IPS-18a (cell line): ENCODE results near the gene TMEM126A.
"Not testable (repeated sequence)": the region's sequence is repeated elsewhere in the genome, so short reads cannot be mapped to it uniquely, and the experiment has no call there.

Experiments used
- H3K27ac ChIP-seq: one replicate; pipeline ENCODE4 v1.5.1; 2013; ENCODE audit warnings: low read length
- H3K27me3 ChIP-seq: one replicate; pipeline ENCODE4 v1.6.1; 2013; ENCODE audit warnings: mild to moderate bottlenecking, low read length; ENCODE audit not compliant: control insufficient read depth, insufficient read depth
- H3K36me3 ChIP-seq: one replicate; pipeline ENCODE4 v1.6.1; 2013; ENCODE audit warnings: low read depth, low read length; ENCODE audit not compliant: control insufficient read depth
- H3K4me1 ChIP-seq: one replicate; pipeline ENCODE4 v1.6.1; 2013; ENCODE audit warnings: low read depth, low read length; ENCODE audit not compliant: control insufficient read depth
- H3K4me3 ChIP-seq: one replicate; pipeline ENCODE4 v1.5.1; 2013; ENCODE audit warnings: low read length
- H3K9ac ChIP-seq: one replicate; pipeline ENCODE4 v1.6.1; 2013; ENCODE audit warnings: mild to moderate bottlenecking, low read length, moderate library complexity
- H3K9me3 ChIP-seq: one replicate; pipeline ENCODE4 v1.6.1; 2013; ENCODE audit warnings: low read depth, low read length; ENCODE audit not compliant: control insufficient read depth

The TMEM126A gene

DNA sequence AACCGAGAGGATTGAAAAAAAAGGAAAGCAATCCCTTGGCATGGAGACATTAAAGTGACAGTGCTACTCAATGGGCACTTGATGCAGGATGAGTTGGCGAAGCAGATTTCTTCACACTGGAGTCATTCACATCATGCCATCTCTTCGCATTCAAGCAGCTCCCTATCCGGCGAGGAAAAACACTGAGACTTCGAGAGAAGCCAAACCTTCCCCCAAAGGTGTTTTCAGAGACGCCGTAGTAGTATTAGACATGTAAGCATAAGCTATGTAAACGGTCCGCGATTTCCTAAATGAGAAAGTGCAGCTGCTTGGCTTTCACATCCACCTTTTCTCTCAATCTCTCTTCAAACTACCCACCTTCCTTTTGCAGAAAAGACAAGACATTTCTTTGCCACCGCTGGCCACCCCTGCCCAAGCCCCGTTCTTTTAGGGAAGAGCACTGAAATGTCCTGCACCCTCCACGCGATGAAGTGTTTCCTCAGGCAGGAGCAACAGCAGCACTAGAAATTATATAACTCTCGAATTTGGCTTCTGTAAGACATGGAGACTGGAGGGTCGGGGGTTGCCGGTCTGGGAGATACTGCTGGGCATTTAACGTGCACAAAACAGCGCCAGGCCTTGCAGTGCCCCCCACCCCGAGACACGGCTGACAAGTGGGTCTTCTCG is 20.3 kb upstream of the TMEM126A start, which contains the start of gene DLG2:
Gene DLG2 (minus strand): TSS at position 13 of the 666 bp plus-strand sequence.
- Histone ChIP-seq H3K27ac (peak within 1 kb of the TSS; percentile 9), H3K36me3 (peaks cover 16% of the 10 kb centered on the region)

DNA sequence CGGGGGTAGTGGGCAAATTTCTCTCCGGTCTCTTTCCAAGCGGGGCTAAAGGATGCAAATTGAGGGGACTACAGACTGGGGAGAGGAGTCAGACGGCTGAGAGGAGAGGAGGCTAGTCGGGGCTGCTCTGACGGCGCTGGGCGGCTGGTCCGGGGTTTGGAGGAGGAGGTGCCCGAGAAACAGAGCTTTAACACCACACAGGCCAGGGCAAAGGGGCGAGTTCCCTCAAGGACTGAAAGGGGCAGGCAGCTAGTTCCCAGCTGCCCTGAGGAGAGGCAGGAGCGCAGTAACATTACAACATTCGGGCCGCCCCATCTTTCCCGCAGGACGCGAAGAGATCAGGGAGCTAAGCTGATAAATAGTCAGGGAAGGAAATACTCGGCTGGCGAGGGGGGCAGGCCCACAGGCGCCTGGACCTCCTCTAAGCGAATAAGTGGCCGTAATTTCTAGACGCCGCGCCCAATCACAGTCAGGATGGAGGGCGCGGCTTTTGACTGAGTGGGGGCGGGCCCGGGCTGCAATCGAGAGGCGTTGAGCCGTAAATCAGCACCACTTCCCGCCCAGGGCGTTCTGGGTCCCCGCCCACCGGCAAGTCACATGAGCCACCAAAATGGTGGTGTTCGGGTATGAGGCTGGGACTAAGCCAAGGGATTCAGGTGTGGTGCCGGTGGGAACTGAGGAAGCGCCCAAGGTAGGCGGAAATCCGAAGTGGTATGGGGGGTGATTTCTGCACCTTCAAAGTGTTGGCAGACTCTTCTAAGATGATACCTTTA is 19.6 kb upstream of the TMEM126A start, which contains the start of gene TMEM126B:
Gene TMEM126B (plus strand): TSS at position 596 of the 773 bp plus-strand sequence. CDS start 15 bp downstream, at position 611.
- Histone ChIP-seq H3K9ac (peak within 1 kb of the TSS; percentile 91), H3K27me3 (no peaks in the 10 kb centered on the region), H3K36me3 (peaks cover 16% of the 10 kb centered on the region), H3K4me3 (peak within 1 kb of the TSS; percentile 93), H3K4me1 (peaks cover 18% of the 10 kb centered on the region), H3K27ac (peak within 1 kb of the TSS; percentile 80), H3K9me3 (no peaks in the 10 kb centered on the region)

More for the DNA sequence above, 20.3 kb upstream of the TMEM126A start, which contains the start of gene DLG2:
- Histone ChIP-seq H3K4me1 (peaks cover 18% of the 10 kb centered on the region), H3K9me3 (no peaks in the 10 kb centered on the region), H3K9ac (peak within 1 kb of the TSS; percentile 68), H3K27me3 (no peaks in the 10 kb centered on the region), H3K4me3 (peak within 1 kb of the TSS; percentile 93)

DNA sequence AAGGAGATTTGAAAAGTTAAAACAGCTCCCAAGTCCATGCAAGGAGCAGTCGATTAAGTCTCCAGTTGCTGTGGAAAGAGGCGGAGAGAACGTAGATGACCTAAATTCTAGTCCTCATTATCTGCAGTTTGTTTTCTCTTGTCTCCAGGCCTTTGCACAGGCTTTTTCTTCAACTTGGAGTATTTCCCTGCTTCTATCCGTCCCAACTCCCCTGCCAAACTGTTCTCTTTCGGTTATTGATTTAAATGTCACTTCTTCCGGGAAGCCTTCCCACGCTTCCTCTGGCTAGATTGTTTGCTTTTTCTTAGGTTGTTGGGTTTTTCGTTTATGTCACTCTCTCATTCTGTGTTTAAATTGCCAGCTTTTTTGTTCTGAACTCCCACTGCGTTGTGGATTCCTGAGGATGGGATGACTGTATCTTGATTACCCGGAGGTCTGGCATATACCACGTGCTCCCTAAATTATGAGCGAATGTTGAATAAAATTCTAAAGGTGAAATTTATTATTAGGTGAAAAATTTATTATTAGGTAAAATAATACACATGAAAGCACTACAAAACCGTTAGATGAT is 18.9 kb upstream of the TMEM126A start:
- H3K4me1 ChIP-seq, result peaks cover 18% of the 10 kb centered on the region
- peaks cover 17% of the 10 kb centered on the region for H3K36me3 ChIP-seq
- peak overlapping the region; percentile 91 for H3K9ac ChIP-seq
- H3K4me3 ChIP-seq, result peak overlapping the region; percentile 93
- H3K27ac ChIP-seq, result peak overlapping the region; percentile 80
- H3K9me3 ChIP-seq, result no peaks in the 10 kb centered on the region
- no peaks in the 10 kb centered on the region for H3K27me3 ChIP-seq

DNA sequence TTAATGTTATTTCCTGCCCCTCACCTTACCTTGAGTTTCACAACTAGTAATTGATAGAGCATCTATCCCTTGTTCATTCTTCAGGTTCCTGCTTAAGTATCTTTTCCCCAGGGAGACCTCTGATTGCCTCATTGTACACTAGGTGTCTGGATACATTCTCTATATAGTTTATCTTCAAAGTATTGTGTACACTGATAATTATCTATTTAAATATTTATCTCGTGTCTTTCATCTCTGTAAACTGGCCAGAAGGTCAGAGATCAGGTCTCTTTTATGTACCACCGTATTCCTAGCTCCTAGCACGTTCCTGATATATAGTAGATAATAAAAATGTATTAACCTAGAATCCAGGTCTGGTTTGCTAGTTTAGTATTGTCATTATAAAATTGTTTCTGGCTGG is 13.0 kb upstream of the TMEM126A start:
- no peak overlapping the region for H3K4me3 ChIP-seq
- no peak overlapping the region for H3K27ac ChIP-seq
- H3K9me3 ChIP-seq, result no peaks in the 10 kb centered on the region
- H3K27me3 ChIP-seq, result no peaks in the 10 kb centered on the region
- H3K4me1 ChIP-seq, result peaks cover 3% of the 10 kb centered on the region
- no peak overlapping the region for H3K9ac ChIP-seq
- H3K36me3 ChIP-seq, result peaks cover 44% of the 10 kb centered on the region

DNA sequence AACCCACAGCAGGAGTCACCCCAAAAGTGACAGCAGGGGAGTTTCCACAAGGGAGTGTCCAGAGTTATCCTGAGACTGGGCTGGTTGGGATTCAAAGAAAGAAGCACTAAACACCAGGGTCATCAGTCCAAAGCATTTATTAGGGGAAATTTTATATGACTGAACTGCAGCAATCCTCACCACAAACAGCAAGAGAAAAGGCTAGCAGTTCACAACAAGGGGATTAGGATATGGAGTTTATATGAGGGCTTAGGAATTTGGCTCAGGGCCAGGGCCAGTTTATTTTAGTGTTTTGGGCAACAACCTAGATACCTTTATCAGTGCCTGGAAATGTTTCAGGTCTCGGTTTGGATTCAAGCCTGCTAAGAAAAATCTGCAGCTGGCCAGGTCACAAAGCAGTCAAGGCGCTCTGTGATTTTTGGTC is 4.6 kb upstream of the TMEM126A start:
- no peak overlapping the region for H3K27ac ChIP-seq
- H3K27me3 ChIP-seq, result no peaks in the 10 kb centered on the region
- no peak overlapping the region for H3K9ac ChIP-seq
- no peak overlapping the region for H3K4me3 ChIP-seq
- H3K4me1 ChIP-seq, result no peaks in the 10 kb centered on the region
- no peaks in the 10 kb centered on the region for H3K9me3 ChIP-seq
- no peaks in the 10 kb centered on the region for H3K36me3 ChIP-seq

DNA sequence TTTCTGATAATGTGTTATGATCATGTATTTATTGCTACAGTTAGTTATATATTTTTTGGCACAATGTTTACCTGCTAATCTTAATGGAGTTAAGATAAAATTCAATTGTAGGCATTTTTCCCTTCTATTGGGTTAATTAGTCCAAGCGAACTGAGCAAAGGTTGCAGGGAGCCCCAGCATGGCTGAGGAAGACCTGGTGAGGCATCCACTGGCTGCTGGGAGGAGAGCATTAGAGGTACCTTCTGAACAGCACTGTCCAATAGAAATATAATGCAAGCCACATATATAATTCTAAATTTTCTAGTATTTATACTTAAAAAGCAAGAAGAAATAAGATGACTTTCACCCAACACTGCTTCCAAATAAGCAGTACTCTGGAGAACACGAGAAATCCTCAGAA is 689 bp upstream of the TMEM126A start:
- peaks cover 5% of the 10 kb centered on the region for H3K36me3 ChIP-seq

DNA sequence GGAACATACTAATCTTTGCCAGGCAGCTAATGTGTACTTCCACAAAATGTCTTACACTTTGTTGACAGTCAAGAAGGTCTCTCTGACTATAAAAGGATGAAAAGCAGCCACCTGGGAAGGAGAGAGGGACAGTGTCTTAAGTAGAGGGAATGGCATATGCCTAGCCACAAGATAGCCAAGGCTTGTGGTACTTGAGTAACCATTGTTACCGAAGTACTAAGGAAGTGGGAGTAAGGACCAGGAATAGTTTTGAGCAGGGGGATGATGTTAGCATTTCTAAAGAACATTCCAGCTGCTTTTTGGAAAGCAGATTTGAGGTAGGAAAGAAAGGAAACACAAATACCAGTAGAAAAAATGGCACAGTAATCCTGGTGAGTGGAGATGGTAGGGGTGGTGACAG is 3.4 kb downstream of the TMEM126A start:
- Histone ChIP-seq H3K4me3 (no peak overlapping the region), H3K27ac (no peak overlapping the region), H3K4me1 (peaks cover 6% of the 10 kb centered on the region), H3K27me3 (no peaks in the 10 kb centered on the region), H3K9me3 (no peaks in the 10 kb centered on the region), H3K9ac (no peak overlapping the region), H3K36me3 (peaks cover 17% of the 10 kb centered on the region)

More for the DNA sequence above, 689 bp upstream of the TMEM126A start:
- Histone ChIP-seq H3K27ac (peak overlapping the region; percentile 92), H3K27me3 (no peaks in the 10 kb centered on the region), H3K9ac (peak overlapping the region; percentile 85), H3K4me1 (peaks cover 6% of the 10 kb centered on the region), H3K4me3 (peak overlapping the region; percentile 95), H3K9me3 (no peaks in the 10 kb centered on the region)

DNA sequence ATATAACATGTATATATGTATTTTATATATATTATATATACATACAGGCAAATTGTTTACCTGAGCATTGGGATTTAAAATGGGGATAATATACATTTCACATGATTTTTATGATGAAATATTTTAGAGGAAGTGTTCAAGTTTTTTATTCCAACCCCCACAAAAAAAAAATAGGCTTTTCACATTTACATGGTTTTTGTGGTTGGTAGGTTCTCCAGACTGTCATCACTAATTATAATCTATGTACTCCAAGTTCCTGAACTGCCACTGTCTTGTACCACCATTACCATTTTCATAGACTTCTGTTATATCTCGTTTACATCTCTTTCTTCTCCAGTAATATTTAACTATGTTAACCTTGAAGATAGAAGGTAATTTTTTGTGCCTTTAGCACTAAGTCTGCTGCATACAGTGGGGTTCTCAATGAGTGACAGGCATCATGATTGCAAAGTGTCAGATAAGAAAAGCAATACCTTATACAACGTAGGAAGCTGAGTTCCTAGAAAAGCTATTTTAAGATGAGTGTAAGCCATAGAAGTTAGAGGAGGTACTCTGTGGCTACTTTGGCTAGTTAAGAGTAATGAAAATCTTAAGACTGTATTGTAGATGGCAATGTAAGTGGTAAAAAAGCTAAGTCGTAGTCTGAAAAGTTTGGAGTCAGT is 5.2 kb downstream of the TMEM126A start:
- Histone ChIP-seq H3K36me3 (peaks cover 35% of the 10 kb centered on the region), H3K4me3 (no peak overlapping the region), H3K9me3 (no peaks in the 10 kb centered on the region), H3K27ac (no peak overlapping the region), H3K9ac (no peak overlapping the region), H3K27me3 (no peaks in the 10 kb centered on the region), H3K4me1 (peaks cover 6% of the 10 kb centered on the region)

DNA sequence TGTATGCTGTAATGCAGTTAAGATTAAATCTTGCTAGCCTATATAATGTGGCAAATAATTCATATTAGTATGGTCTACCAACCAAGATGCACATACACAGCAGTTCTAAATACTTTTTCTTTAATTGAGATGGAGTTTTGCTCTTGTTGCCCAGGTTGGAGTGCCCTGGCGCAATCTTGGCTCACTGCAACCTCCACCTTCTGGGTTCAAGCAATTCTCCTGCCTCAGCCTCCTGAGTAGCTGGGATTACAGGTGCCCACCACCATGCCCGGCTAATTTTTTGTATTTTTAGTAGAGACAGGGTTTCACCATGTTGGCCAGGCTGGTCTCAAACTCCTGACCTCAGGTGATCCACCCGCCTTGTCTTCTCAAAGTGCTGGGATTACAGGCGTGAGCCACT is 6.6 kb downstream of the TMEM126A start:
- H3K9ac ChIP-seq, H3K27ac ChIP-seq, H3K4me1 ChIP-seq, H3K9me3 ChIP-seq, H3K4me3 ChIP-seq, H3K27me3 ChIP-seq: not testable (repeated sequence)
- H3K36me3 ChIP-seq, result peaks cover 49% of the 10 kb centered on the region

DNA sequence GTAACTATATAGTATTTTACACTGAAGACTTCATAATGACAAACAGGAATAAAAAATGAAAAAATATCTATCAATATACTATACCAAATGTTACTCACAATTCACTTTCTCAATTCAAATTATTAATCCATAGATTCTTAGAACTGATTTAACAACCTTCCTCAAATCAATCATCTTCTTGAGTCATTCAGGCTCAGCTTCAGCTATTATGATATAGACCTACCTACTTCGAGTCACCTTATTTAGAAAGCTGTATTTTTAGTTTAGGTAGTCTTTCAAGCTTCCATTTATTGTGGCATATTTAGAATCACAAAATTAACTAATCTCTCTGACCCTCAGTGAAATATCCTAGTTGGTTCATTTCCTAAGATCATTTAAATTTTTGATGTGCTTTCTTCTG is 9.0 kb downstream of the TMEM126A start:
- Histone ChIP-seq H3K27ac (no peak overlapping the region), H3K4me3 (no peak overlapping the region), H3K27me3 (no peaks in the 10 kb centered on the region), H3K9me3 (no peaks in the 10 kb centered on the region), H3K36me3 (peaks cover 67% of the 10 kb centered on the region), H3K4me1 (no peaks in the 10 kb centered on the region), H3K9ac (no peak overlapping the region)

DNA sequence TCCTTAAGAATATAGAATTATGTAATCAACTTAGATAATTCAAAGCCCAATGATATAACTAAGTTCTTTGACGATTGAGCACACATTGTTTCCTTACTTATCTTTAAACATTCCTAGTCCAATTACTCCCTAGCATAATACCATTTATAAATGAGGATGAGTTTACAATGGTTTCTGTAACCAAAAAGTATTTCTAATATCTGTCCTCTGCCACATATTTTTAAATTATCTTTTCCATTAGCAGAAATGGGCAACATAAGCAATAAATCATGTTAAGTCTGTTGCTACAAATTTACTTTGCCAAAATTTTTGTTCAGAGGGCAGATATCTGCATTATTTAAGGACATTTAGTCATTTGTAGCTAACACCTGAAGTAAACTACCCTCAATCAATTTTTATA is 10.4 kb downstream of the TMEM126A start:
- Histone ChIP-seq H3K4me3 (no peak overlapping the region), H3K9me3 (no peaks in the 10 kb centered on the region), H3K36me3 (peaks cover 74% of the 10 kb centered on the region), H3K4me1 (no peaks in the 10 kb centered on the region), H3K9ac (no peak overlapping the region), H3K27ac (no peak overlapping the region), H3K27me3 (no peaks in the 10 kb centered on the region)
